Transverse colon (tissue), 4 donors: ENCODE measurements around the gene FBXL16. TPM values are rescaled to one million over a fixed set of nuclear protein-coding genes. Genes with fewer than 3 reads are reported as not detected.
"Not testable (repeated sequence)": the region's sequence is repeated elsewhere in the genome, so short reads cannot be mapped to it uniquely, and the experiment has no call there.

Experiments used
- DNase-seq: peaks from one replicate; pipeline ENCODE4 v3.0.0-alpha.2; 2019
- H3K27ac ChIP-seq, 4 donors: fragments of 200-600 bp; sonication (generic); 2 replicates each; pipeline ENCODE4 v1.5.1; 2016 to 2018; ENCODE audit warnings: inconsistent platforms in 4 of 4
- H3K27me3 ChIP-seq: fragments of 200-600 bp; sonication (generic); 2 replicates; pipeline ENCODE4 v1.5.1; 2017; ENCODE audit warnings: inconsistent platforms
- H3K36me3 ChIP-seq, 4 donors: fragments of 200-600 bp; sonication (generic); 2 replicates each; pipeline ENCODE4 v1.5.1; 2017 to 2019; ENCODE audit warnings: inconsistent platforms in 4 of 4
- H3K4me1 ChIP-seq, 4 donors: fragments of 200-600 bp; sonication (generic); 2 replicates each; pipeline ENCODE4 v1.5.1; 2017 to 2020; ENCODE audit warnings: inconsistent platforms in 4 of 4
- H3K4me3 ChIP-seq, 4 donors: fragments of 200-600 bp; sonication (generic); 1 replicate in 1 of 4; 2 replicates in 3 of 4; pipeline versions ENCODE4 v1.5.1 to v1.6.1; 2017 to 2019; ENCODE audit warnings: inconsistent platforms in 4 of 4
- H3K9me3 ChIP-seq, 2 donors: fragments of 200-600 bp; sonication (generic); 2 replicates each; pipeline ENCODE4 v1.5.1; 2017 to 2019; ENCODE audit warnings: inconsistent platforms in 2 of 2
- CTCF ChIP-seq, 5 experiments: fragments of 200-600 bp in 3 of 5; fragments of 450-650 bp in 2 of 5; sonication (generic) in 3 of 5; IDR thresholded peaks; 1 replicate in 2 of 5; 2 replicates in 3 of 5; pipeline ENCODE4 v1.5.1; 2016 to 2017; ENCODE audit warnings: antibody characterized with exemption in 5 of 5, inconsistent platforms in 3 of 5, mild to moderate bottlenecking in 2 of 5, moderate library complexity in 1 of 5
- EP300 ChIP-seq: sonication (generic); formaldehyde crosslinking; IDR thresholded peaks from one replicate; pipeline ENCODE4 v1.6.1; 2017; ENCODE audit warnings: antibody characterized with exemption, low read depth
- POLR2A ChIP-seq: fragments of 450-650 bp; IDR thresholded peaks from one replicate; pipeline ENCODE4 v1.6.1; 2016; ENCODE audit warnings: antibody characterized with exemption, mild to moderate bottlenecking, moderate library complexity
- POLR2AphosphoS5 ChIP-seq, 3 donors: sonication (generic); formaldehyde crosslinking; IDR thresholded peaks; one replicate each; pipeline ENCODE4 v1.6.1; 2016; ENCODE audit warnings: antibody characterized with exemption in 3 of 3
- WGBS, 2 donors: methylation state at CpG; one replicate each; pipeline ENCODE4 v1.1.5; 2018; ENCODE audit warnings: low coverage in 1 of 2; 5-methylcytosine and 5-hydroxymethylcytosine counted together
- in situ Hi-C, 4 donors: fragments of 200-750 bp; cut with MboI; loops; one replicate each; pipeline versions ENCODE4 v1.15.0 to v1.15.1; 2017; ENCODE audit warnings: low sequenced_read_pairs in 3 of 4, low pct_ligation_motif_present in 1 of 4, low pct_unique_long_range_greater_than_20kb in 1 of 4
- intact Hi-C: fragments of 100-400 bp; cut with DNase I; formaldehyde crosslinking; loops from one replicate; pipeline ENCODE4 v1.15.1; 2023; ENCODE audit warnings: low total_unique reads
- total RNA-seq, 4 donors: library from RNA; depleted of rRNA; stranded (reverse); fragments of >200 nt; gene quantifications; one replicate each; pipeline ENCODE4 v1.1.0, GENCODE V29; 2016

The FBXL16 gene
- total RNA-seq, 4 donors from 2014 or later = 0.60 to 3.5 (median 1.6) TPM; not detected in 1

GRCh38 chr16:746637-747036 lies 41.0 kb upstream of the FBXL16 start:
- DNase-seq = no peak
- Histone ChIP-seq H3K9me3 (no peaks in the 10 kb centered on the region), H3K4me3 (no peak overlapping the region), H3K36me3 (no peaks in the 10 kb centered on the region), H3K4me1 (peaks cover 0 to 2% (median 0%) of the 10 kb centered on the region in 4 donors), H3K27ac (no peak overlapping the region), H3K27me3 (peaks cover 24% of the 10 kb centered on the region)
- in situ Hi-C loops (no loop called here), intact Hi-C loops (no loop called here)
- 80% methylated on average over 11 of the region's 13 CpGs; no CpG with 5 or more reads in 1 of the 2 donors for WGBS, 2 donors
- TF ChIP-seq POLR2AphosphoS5 (IDR thresholded peaks at IDR 0.05) (no peak), POLR2A (no peak), CTCF (IDR thresholded peaks at IDR 0.05) (no peak), EP300 (no peak)

- in situ Hi-C loops (no loop called here), intact Hi-C loops (no loop called here)
- 4% methylated on average over 14 of the region's 14 CpGs; no CpG with 5 or more reads in 1 of the 2 donors for WGBS, 2 donors
These were observed 40.1 kb upstream of the FBXL16 start for GRCh38 chr16:745739-746138.

GRCh38 chr16:743794-744500 lies 38.3 kb upstream of the FBXL16 start:
- no peak for DNase-seq
- in situ Hi-C loops = no loop called here
- intact Hi-C loops = no loop called here
- no peaks in the 10 kb centered on the region for H3K9me3 ChIP-seq
- peaks cover 8% of the 10 kb centered on the region for H3K27me3 ChIP-seq
- H3K4me3 ChIP-seq = no peak overlapping the region
- no peaks in the 10 kb centered on the region for H3K36me3 ChIP-seq
- H3K27ac ChIP-seq = no peak overlapping the region
- H3K4me1 ChIP-seq = peaks cover 7 to 17% (median 14%) of the 10 kb centered on the region in 4 donors
- WGBS, 2 donors = 83% methylated on average over 21 of the region's 21 CpGs; no CpG with 5 or more reads in 1 of the 2 donors
- TF ChIP-seq POLR2AphosphoS5 (IDR thresholded peaks at IDR 0.05) = no peak

More at GRCh38 chr16:745739-746138, 40.1 kb upstream of the FBXL16 start:
- Histone ChIP-seq H3K27me3 (peaks cover 15% of the 10 kb centered on the region), H3K9me3 (no peaks in the 10 kb centered on the region), H3K4me3 (no peak overlapping the region), H3K27ac (no peak overlapping the region), H3K36me3 (no peaks in the 10 kb centered on the region), H3K4me1 (peaks cover 0 to 8% (median 6%) of the 10 kb centered on the region in 4 donors)
- no peak for DNase-seq
- no peak for TF ChIP-seq POLR2A
- no peak for TF ChIP-seq EP300
- no peak for TF ChIP-seq POLR2AphosphoS5 (IDR thresholded peaks at IDR 0.05)
- peak in 4 of 5 experiments; percentile 11 to 28 (median 20) for TF ChIP-seq CTCF (IDR thresholded peaks at IDR 0.05)

DNA sequence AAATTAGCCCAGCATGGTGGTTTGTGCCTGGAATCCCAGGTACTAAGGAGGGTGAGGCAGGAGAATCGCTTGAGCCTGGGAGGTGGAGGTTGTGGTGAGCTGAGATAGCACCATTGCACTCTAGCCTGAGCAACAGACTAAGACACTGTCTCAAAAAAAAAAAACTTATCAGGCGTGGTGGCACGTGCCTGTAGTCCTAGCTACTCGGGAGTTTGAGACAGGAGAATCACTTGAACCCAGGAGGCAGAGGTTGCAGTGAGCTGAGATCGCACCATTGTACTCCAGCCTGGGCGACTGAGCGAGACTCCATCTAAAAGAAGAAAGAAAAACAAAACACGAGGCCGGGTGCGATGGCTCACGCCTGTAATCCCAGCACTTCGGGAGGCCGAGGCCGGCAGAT lies 37.3 kb upstream of the FBXL16 start:
- H3K36me3 ChIP-seq, H3K27me3 ChIP-seq, in situ Hi-C loops, H3K27ac ChIP-seq, DNase-seq, H3K4me3 ChIP-seq, intact Hi-C loops, H3K9me3 ChIP-seq: not testable (repeated sequence)
- 70 to 83% methylated on average over 2 to 14 of the region's 14 CpGs for WGBS, 2 donors
- peaks cover 7 to 17% (median 14%) of the 10 kb centered on the region in 4 donors for H3K4me1 ChIP-seq

GRCh38 chr16:741986-742629 lies 36.5 kb upstream of the FBXL16 start:
- intact Hi-C loops (loop anchor here (2.0 kb wide), 1 partner anchor 29 kb away; no protein-coding TSS in a partner anchor), in situ Hi-C loops (no loop called here)
- TF ChIP-seq CTCF (IDR thresholded peaks at IDR 0.05) (no peak), POLR2A (no peak), EP300 (no peak), POLR2AphosphoS5 (IDR thresholded peaks at IDR 0.05) (no peak)
- no peak overlapping the region for H3K4me3 ChIP-seq
- H3K4me1 ChIP-seq = peaks cover 7 to 20% (median 14%) of the 10 kb centered on the region in 4 donors
- DNase-seq = no peak
- no peaks in the 10 kb centered on the region for H3K36me3 ChIP-seq
- WGBS, 2 donors = 90% methylated on average over 15 of the region's 15 CpGs; no CpG with 5 or more reads in 1 of the 2 donors
- peaks cover 3% of the 10 kb centered on the region for H3K27me3 ChIP-seq
- no peaks in the 10 kb centered on the region for H3K9me3 ChIP-seq
- no peak overlapping the region for H3K27ac ChIP-seq
